NCI-H2196 (cell line): Measurements from ENCODE around the gene KLHL3.

Experiments used
- DNase-seq: peaks from one replicate; lab custom pipeline; 2025; ENCODE audit not compliant: unreplicated experiment; lab: John Stamatoyannopoulos, UW

KLHL3 gene

DNA sequence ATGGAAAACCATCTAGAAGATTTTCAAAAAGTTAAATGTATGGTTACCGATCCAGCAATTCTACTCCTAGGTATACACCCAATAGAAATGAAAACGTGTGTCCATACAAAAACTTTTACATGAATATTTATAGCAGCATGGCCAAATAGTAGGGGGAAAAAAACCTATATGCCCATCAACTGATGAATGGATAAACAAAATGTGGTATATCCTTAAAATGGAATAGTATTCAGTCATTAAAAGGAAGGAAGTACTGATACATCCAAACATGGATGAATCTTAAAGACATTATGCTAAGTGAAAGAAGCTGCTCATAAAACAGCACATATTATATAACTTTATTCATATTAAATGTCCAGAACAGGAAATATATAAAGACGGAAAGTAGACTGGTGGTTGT, 143.6 kb downstream of the KLHL3 start:
- DNase-seq, result no peak

DNA sequence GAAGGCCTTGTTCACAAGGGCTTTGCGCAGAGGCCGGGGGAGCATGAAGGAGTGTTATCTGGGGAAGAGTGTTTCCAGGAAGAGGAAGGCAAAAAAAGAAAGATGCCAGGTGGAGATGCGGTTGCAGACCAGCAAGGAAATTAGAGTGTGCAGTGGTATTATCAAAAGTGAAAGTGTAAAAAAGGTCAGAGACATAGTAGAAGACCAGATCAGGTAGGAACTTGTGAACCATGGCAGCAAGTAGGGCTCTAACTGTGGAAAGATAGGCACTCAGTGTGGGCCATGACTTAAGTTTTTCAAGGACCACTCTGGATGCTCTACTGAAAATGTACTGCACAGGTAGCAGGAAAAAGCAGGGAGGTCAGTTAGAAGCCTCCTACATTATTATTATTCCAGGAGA, 146.7 kb downstream of the KLHL3 start:
- DNase-seq, result no peak

DNA sequence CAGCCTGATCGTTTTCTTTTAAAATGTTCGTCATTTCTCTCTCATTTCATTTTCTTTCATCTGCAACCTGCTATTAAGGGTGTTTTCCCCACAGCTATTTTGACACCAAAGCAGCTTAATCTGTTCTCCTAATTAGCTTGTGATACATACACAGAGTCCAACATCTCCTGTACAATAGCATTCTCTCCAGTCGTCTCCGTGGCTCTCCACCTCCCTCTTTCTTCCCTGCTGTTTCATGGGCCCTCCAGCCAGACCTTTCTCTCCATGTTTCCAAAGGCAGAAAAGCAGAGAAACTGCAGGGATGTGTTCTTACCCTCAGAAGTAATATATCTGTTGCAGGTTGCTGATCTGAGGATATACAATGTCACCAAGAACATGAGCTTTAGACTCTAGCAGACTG, 148.0 kb downstream of the KLHL3 start:
- DNase-seq, result no peak

DNA sequence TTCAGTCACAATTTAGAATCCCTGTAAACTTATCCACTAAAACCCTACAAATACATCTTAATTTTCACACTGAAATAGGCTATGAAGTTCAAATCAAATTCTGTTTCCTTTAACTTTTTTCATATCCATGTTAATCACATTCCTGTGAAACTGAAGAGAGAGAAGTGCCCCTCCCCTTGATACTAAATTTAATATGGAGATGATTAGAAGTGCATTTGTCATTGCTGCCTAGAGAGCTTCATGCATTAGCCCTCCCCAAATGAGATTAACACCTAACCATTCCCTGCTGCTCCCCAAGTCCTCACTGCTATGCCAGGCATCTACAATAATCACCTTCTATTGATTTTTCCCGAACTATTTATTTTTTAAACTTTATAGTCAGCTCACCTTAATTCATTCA, 151.6 kb downstream of the KLHL3 start:
- DNase-seq, result no peak

DNA sequence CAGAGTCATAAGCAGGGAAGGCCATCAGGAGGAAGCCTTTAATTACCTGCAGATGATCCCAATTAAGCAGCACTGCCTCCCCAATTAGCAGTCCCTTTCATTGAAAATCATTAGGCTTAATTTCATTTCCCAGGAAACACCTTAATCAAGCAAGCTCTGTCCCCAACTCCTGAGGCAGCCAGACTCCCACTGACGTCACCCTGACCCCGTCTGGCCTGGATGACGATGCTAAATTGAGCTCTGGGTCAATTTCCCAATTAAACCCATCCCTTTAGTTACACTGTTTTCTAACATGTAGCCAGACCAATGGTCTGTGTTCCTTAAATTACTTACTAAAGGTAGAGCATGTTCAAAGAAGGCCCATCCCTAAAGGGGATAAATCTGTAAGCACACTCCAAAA, 152.8 kb downstream of the KLHL3 start:
- no peak for DNase-seq

DNA sequence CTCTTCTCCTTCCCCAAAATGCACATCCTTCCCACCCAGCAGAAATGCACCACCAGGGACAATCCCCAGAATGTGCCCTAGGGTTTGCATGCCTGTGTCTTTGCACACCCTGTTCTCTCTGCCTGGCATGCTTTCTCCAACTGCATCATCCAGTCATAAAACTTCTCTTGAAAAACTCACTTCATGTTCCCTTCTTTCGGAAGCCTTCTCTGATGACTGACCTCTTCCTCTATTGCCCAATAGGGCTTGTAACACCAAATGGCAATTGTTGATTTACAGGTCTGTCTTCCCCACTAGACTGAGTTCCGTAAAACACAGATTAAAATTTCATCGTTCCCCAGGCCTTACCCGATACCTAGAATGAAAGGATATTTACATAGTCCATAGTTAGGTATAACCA, 153.7 kb downstream of the KLHL3 start:
- DNase-seq, result no peak

DNA sequence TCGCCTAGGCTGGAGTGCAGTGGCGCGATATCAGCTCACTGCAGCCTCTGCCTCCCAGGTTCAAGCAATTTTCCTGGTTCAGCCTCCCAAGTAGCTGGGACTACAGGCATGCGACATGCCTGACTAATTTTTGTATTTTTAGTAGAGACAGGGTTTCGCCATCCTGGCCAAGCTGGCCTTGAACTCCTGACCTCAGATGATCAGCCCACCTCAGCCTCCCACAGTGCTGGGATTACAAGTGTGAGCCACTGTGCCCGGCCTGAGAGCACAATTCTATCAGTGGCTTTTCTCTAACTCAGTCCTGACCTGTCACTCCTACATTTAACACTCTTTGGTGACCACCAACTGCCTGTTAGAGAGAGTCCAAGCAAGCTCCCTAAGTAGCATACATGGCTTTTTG, 154.1 kb downstream of the KLHL3 start:
- no peak for DNase-seq

DNA sequence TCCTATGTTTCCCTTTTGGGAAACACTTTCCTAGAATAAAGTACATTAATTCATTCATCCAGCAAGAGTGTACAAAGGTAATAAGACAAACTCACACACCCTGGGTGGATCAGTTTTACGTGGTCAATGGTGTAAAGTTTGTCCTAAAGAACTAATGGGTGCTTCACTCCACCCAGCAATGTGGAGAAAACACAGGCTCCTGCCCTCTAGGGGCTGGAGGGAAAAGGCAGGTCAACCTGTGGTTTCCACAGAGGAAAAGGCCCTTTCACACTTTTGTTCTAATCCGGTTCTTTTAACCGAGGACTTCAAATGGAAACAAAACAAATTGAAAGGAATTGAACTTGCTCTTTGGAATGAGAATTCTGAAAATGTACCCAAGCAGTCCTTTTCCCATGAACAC, 155.9 kb downstream of the KLHL3 start:
- no peak for DNase-seq

DNA sequence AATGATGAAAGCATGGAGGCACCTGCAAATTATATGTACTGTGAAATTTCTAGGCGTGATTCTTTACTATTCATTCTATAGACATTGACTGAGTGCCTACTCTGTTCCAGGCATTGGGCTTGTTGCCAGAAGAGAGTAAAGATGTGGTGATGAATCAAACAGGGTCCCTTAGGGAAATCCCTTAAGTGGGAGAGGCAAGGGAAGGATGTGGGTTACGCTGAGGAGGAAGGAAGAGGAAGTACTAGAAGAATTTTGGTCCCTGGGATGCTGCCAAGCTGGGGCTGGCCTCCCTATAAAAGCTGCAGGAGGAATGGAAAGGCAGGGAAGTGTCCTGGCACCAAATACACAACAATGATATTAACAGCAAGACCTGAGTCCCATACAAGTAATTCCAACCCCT, 160.0 kb downstream of the KLHL3 start:
- DNase-seq, result no peak

DNA sequence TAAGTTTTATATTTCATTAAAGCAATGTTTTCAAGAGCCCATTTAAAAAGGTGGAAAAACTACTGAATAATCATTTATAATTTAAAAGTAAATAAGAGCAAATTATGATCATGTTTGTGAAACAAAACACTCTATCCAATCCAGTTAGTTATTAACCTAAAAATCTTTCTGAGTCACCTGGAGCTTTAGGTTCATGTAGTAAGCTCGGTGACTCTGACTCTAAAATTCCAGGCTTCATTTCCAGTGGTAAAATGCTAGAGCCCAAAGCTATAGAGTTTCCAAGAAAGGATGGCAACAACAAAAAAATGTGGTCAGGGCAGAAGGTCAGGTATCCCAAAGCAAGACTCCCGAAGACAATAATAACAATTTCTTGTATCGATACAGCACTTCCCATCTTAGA, 160.7 kb downstream of the KLHL3 start:
- DNase-seq, result no peak

DNA sequence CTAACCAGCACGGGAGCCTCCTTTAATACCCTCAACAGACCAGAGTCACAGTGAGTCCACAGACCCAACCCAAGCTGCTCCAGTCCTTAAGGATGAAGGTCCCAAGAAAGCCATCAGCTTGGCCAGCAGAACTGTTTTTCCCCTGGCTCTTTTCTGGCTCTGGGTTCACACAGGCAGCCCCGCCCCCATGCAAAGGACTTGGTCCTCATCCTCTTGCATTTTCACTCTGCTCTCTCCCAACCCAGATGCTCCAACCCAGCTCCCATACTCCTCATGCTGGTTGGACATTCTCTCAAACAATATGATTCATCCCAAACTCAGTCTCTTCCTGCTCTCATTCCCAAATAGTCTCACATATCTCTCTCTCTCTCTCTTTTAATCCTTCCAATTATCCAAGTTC, 162.5 kb downstream of the KLHL3 start:
- DNase-seq, result no peak

DNA sequence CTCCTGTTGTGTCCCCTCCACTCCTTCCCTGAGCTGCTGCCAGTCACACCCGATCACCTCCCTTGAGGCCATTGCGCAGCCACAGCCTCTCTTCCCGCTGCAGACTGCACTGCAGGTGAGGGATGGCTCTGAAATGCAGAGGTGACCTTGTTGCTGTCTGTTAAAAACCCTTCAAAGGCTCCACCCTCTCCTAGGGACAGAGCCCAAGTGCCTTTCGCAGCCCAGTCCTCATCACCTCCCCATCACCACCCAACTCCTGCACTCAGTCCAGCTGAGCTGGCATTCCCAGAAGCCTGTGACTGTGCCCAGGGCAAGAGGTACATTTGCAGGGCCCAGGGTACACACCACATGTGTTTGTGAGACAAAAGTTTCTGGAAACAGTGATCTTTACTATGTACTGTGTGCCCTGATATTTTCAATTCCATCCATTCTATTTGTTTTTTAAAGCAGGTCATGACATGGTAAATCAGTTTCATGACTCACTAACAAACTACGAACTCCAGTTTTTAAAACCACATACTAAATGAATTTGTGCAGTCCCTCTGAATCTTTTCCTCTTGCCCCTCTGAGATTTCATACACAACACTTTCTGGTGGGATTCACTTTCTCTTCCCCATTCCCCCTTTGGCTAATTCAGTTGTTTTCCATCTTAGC, 163.7 kb downstream of the KLHL3 start:
- no peak for DNase-seq

DNA sequence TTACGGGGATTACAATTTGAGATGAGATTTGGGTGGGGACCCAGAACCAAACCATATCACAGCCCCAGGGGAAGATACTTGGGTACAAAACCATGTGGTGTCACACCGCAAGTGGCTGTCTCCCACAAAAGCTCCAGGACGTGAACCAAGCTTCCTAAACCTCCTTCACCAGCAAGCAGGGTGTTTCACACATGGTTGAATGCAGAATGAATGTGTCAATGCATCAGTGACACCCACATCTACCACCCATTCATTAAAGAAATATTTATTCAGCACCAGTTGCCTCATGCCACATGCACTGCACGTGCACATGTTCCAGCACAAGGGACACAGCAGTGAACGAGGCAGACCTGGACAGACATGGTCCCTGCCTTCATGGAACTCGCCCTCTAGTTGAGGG, 165.8 kb downstream of the KLHL3 start:
- DNase-seq, result no peak
